ENCODE data around the gene ARHGEF16.

Gene ARHGEF16

GRCh38 chr1:3504151-3504821 lies 49.8 kb downstream of the ARHGEF16 start:
- DNase-seq, result no peak

- no peak for DNase-seq
These were observed 50.3 kb downstream of the ARHGEF16 start for GRCh38 chr1:3504822-3505153.

GRCh38 chr1:3505161-3505560 lies 50.7 kb downstream of the ARHGEF16 start:
- DNase-seq, result no peak

- no peak for DNase-seq
These were observed 51.6 kb downstream of the ARHGEF16 start for GRCh38 chr1:3506041-3506440.

GRCh38 chr1:3506943-3507342 lies 52.5 kb downstream of the ARHGEF16 start:
- no peak for DNase-seq

GRCh38 chr1:3507636-3508275 lies 53.3 kb downstream of the ARHGEF16 start:
- no peak for DNase-seq

GRCh38 chr1:3508757-3509415 lies 54.4 kb downstream of the ARHGEF16 start:
- no peak for DNase-seq

- no peak for DNase-seq
These were observed 55.3 kb downstream of the ARHGEF16 start for GRCh38 chr1:3509721-3510120.

GRCh38 chr1:3510136-3510955 lies 55.9 kb downstream of the ARHGEF16 start:
- DNase-seq, result no peak

GRCh38 chr1:3510956-3511250 lies 56.4 kb downstream of the ARHGEF16 start:
- no peak for DNase-seq

- no peak for DNase-seq
These were observed 56.8 kb downstream of the ARHGEF16 start for GRCh38 chr1:3511306-3511705.

- no peak for DNase-seq
These were observed 57.4 kb downstream of the ARHGEF16 start for GRCh38 chr1:3511856-3512255.

GRCh38 chr1:3514404-3514803 lies 59.9 kb downstream of the ARHGEF16 start:
- no peak for DNase-seq

GRCh38 chr1:3515272-3515671 lies 60.8 kb downstream of the ARHGEF16 start:
- no peak for DNase-seq

GRCh38 chr1:3515774-3516480 lies 61.5 kb downstream of the ARHGEF16 start:
- no peak for DNase-seq

GRCh38 chr1:3516481-3516869 lies 62.0 kb downstream of the ARHGEF16 start:
- DNase-seq, result no peak

GRCh38 chr1:3516911-3517675 lies 62.6 kb downstream of the ARHGEF16 start:
- DNase-seq, result no peak

- DNase-seq, result no peak
These were observed 63.8 kb downstream of the ARHGEF16 start for GRCh38 chr1:3518256-3518655.

GRCh38 chr1:3518756-3519155 lies 64.3 kb downstream of the ARHGEF16 start:
- DNase-seq, result no peak

GRCh38 chr1:3519301-3519885 lies 64.9 kb downstream of the ARHGEF16 start:
- no peak for DNase-seq

- no peak for DNase-seq
These were observed 66.2 kb downstream of the ARHGEF16 start for GRCh38 chr1:3520419-3521378.

Data from SIG-M5 (cell line).